ENCODE data around the gene ZCWPW2.

Gene ZCWPW2

DNA sequence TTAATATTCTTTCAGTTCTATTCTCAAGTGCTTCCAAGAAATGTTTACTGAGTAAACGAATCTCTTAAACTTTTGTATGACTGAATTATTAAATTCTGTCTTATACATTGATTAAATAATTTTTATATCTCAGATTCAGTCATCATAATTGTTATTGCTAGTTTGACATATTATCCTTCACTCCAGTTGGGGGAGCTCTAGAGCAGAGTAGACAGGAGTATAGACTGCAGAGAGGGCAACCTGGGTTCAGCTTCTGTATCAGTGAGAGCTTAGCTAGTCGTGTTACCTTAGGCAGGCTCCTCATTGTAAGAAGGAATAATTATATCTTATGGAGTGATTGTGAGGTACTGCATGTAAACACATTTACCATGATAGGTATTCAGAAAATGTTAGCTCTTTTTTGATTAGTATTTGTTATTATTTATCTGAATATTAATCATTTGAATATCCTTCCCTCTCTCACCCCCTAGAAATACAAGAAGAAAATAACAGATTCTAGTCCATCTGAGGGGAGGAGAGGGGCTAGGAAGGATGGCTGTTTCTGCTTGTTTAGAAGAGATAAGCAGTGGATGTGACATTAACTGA is 31.0 kb upstream of the ZCWPW2 start:
- H3K4me3 ChIP-seq (ENCODE audit: insufficient read length, low read depth): no peak overlapping the region
- H3K4me1 ChIP-seq (ENCODE audit: insufficient read depth, insufficient read length): no peaks in the 10 kb centered on the region
- no peak overlapping the region for H3K9ac ChIP-seq (ENCODE audit: insufficient read length, low read depth)
- peak; percentile 23 for DNase-seq (ENCODE audit: low read depth, low spot score)
- H3K27me3 ChIP-seq (ENCODE audit: insufficient read depth, insufficient read length): no peaks in the 10 kb centered on the region
- no peaks in the 10 kb centered on the region for H3K9me3 ChIP-seq (ENCODE audit: insufficient read depth, low read length)
- no peaks in the 10 kb centered on the region for H3K36me3 ChIP-seq (ENCODE audit: insufficient read depth, insufficient read length, low read length)
- TF ChIP-seq YY1 (IDR thresholded peaks at IDR 0.05; ENCODE audit: insufficient read depth, insufficient read length): no peak
- TF ChIP-seq ZNF274 (IDR thresholded peaks at IDR 0.05; ENCODE audit: low read depth, low read length): no peak

DNA sequence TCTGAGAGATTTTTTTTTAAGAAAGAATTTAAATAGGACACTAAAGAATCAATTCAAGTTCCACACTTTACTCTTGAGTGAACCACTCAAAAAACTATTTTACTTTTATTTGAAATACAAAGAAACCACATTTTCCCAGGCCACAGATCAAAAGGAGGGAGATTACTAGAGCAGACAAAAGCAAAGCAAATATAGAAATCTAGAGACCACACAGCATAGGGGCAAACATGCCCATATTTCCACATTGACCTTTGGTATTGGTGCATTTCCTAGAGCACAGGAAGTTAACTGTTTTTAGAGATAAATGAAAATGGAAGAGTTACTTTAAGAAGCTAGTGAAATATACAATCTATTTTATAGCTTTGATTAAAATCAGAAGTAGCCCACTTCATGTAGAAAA is 27.5 kb upstream of the ZCWPW2 start:
- no peak for DNase-seq (ENCODE audit: low read depth, low spot score)

DNA sequence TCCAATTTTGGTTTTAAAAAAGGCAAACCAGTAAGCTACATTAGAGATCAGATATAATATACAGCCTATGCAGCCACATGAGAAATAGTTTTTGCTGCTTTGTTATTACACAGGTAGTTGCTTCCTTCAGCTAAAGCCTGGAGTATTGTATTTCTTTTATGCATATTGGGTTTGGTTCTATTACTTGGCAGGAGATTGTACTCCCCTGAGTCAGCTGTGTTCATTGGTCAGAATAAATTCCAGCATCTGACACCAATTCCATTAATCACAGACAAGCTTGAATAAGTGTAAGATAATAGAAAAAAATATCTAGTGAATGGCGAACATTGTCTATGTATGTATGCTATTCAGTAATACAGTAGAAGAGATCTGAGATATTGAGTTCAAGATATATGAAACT is 26.1 kb upstream of the ZCWPW2 start:
- Histone ChIP-seq H3K9me3 (ENCODE audit: insufficient read depth, low read length) (no peaks in the 10 kb centered on the region), H3K27me3 (ENCODE audit: insufficient read depth, insufficient read length) (no peaks in the 10 kb centered on the region), H3K4me3 (ENCODE audit: insufficient read length, low read depth) (no peak overlapping the region), H3K4me1 (ENCODE audit: insufficient read depth, insufficient read length) (no peaks in the 10 kb centered on the region), H3K36me3 (ENCODE audit: insufficient read depth, insufficient read length, low read length) (peaks cover 41% of the 10 kb centered on the region), H3K9ac (ENCODE audit: insufficient read length, low read depth) (no peak overlapping the region)
- TF ChIP-seq SUZ12 (IDR thresholded peaks at IDR 0.05; ENCODE audit: extremely low read depth, insufficient read depth, insufficient read length) (no peak), ZNF274 (IDR thresholded peaks at IDR 0.05; ENCODE audit: low read depth, low read length) (no peak), YY1 (IDR thresholded peaks at IDR 0.05; ENCODE audit: insufficient read depth, insufficient read length) (no peak)
- no peak for DNase-seq (ENCODE audit: low read depth, low spot score)

More for the DNA sequence above, 27.5 kb upstream of the ZCWPW2 start:
- no peaks in the 10 kb centered on the region for H3K9me3 ChIP-seq (ENCODE audit: insufficient read depth, low read length)
- H3K27me3 ChIP-seq (ENCODE audit: insufficient read depth, insufficient read length): no peaks in the 10 kb centered on the region
- no peaks in the 10 kb centered on the region for H3K4me1 ChIP-seq (ENCODE audit: insufficient read depth, insufficient read length)
- H3K9ac ChIP-seq (ENCODE audit: insufficient read length, low read depth): no peak overlapping the region
- no peak for TF ChIP-seq ZNF274 (IDR thresholded peaks at IDR 0.05; ENCODE audit: low read depth, low read length)
- no peak for TF ChIP-seq SUZ12 (IDR thresholded peaks at IDR 0.05; ENCODE audit: extremely low read depth, insufficient read depth, insufficient read length)
- TF ChIP-seq YY1 (IDR thresholded peaks at IDR 0.05; ENCODE audit: insufficient read depth, insufficient read length): no peak
- no peak overlapping the region for H3K4me3 ChIP-seq (ENCODE audit: insufficient read length, low read depth)
- peaks cover 31% of the 10 kb centered on the region for H3K36me3 ChIP-seq (ENCODE audit: insufficient read depth, insufficient read length, low read length)

DNA sequence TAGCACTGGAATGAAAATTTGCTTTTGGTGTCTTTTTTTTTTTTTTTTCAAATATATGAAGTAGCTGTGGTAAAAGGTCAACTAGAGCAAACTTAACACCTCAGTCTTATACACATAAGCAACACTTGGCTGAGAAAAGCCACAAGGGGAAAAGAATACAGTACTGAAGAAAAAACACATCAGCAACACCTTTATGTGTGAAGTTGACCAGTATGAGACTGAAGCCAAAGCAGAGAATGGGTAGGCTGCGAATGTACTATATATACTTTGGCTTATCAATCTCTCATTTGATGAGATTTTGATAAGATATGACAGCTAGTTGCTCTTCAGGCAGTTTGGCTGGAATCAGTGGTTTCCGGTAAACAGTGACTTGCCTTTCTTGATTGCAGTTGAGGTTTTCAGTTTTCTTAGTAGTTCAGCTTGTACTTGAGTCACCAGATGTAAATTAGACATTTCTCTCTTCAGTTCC is 22.0 kb upstream of the ZCWPW2 start:
- Histone ChIP-seq H3K27me3 (ENCODE audit: insufficient read depth, insufficient read length) (no peaks in the 10 kb centered on the region), H3K9ac (ENCODE audit: insufficient read length, low read depth) (no peak overlapping the region), H3K4me3 (ENCODE audit: insufficient read length, low read depth) (no peak overlapping the region), H3K9me3 (ENCODE audit: insufficient read depth, low read length) (no peaks in the 10 kb centered on the region), H3K4me1 (ENCODE audit: insufficient read depth, insufficient read length) (no peaks in the 10 kb centered on the region), H3K36me3 (ENCODE audit: insufficient read depth, insufficient read length, low read length) (peaks cover 59% of the 10 kb centered on the region)
- no peak for DNase-seq (ENCODE audit: low read depth, low spot score)
- no peak for TF ChIP-seq YY1 (IDR thresholded peaks at IDR 0.05; ENCODE audit: insufficient read depth, insufficient read length)
- no peak for TF ChIP-seq SUZ12 (IDR thresholded peaks at IDR 0.05; ENCODE audit: extremely low read depth, insufficient read depth, insufficient read length)
- no peak for TF ChIP-seq ZNF274 (IDR thresholded peaks at IDR 0.05; ENCODE audit: low read depth, low read length)

DNA sequence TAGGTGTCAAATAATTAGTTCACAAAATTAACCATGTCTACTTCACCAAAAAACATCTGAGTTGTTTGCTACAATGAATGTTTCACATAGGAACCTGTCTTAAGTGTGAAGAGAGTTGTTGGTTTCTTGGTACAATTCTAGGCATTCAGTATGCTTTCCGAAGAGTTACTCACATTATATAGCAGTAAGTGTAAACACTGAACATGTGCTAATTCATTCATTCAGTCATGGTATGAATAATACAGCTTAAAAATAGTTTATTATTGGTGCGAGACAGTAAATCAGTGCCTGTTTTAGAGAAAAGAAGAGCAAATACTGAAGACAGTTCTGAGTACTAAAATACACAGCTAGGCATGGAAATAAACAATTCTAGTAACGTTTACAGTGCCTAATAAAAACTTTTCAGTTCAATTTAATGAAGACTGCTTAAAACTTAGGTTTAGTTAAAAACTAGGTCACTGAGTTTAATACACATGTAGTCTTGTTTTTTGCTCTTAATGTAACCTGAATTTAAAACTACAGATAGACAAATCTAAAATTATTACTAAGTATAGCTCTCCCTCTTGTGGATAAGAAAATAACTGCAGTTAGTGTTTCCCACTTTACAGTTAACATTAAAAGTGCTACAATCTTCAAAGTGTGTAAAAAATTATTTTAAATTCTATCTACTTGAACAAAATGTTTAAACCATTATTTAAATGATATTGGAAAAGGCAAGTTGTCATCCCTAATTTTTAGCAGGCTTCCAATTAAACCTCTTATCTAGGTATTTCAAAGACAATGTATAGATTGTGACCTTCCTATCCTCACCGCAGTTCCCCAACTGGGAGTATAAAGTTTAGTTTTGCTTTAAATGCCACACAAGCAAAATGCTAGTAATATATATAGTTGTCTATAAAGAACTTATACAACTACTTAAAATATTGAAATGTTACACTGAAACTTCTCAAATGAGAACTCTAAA is 20.1 kb upstream of the ZCWPW2 start:
- Histone ChIP-seq H3K27me3 (ENCODE audit: insufficient read depth, insufficient read length) (no peaks in the 10 kb centered on the region), H3K9ac (ENCODE audit: insufficient read length, low read depth) (no peak overlapping the region), H3K36me3 (ENCODE audit: insufficient read depth, insufficient read length, low read length) (peaks cover 59% of the 10 kb centered on the region), H3K9me3 (ENCODE audit: insufficient read depth, low read length) (no peaks in the 10 kb centered on the region), H3K4me1 (ENCODE audit: insufficient read depth, insufficient read length) (no peaks in the 10 kb centered on the region), H3K4me3 (ENCODE audit: insufficient read length, low read depth) (no peak overlapping the region)
- TF ChIP-seq YY1 (IDR thresholded peaks at IDR 0.05; ENCODE audit: insufficient read depth, insufficient read length): no peak
- TF ChIP-seq SUZ12 (IDR thresholded peaks at IDR 0.05; ENCODE audit: extremely low read depth, insufficient read depth, insufficient read length): no peak
- TF ChIP-seq ZNF274 (IDR thresholded peaks at IDR 0.05; ENCODE audit: low read depth, low read length): no peak
- no peak for DNase-seq (ENCODE audit: low read depth, low spot score)

DNA sequence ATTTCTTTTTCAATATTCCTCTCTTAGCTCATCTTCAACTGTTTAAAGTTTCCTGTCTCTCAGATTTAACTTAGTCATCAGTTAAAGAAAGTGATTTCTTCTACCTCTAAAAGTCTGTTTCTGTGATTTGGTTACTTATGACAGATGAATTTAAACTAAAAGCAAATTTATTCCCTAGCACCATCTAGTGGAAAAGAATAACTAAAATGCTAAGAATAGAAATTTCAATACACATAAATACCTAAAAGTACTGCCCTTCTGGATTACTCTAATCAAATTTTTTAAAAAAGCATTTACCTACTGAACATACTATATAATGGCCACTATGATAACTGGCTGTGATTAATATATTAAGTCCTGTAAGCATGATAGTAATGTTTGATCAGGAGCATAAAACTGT is 14.0 kb upstream of the ZCWPW2 start:
- Histone ChIP-seq H3K9ac (ENCODE audit: insufficient read length, low read depth) (no peak overlapping the region), H3K4me3 (ENCODE audit: insufficient read length, low read depth) (no peak overlapping the region), H3K36me3 (ENCODE audit: insufficient read depth, insufficient read length, low read length) (peaks cover 57% of the 10 kb centered on the region), H3K27me3 (ENCODE audit: insufficient read depth, insufficient read length) (no peaks in the 10 kb centered on the region), H3K4me1 (ENCODE audit: insufficient read depth, insufficient read length) (no peaks in the 10 kb centered on the region), H3K9me3 (ENCODE audit: insufficient read depth, low read length) (no peaks in the 10 kb centered on the region)
- DNase-seq (ENCODE audit: low read depth, low spot score): no peak
- TF ChIP-seq SUZ12 (IDR thresholded peaks at IDR 0.05; ENCODE audit: extremely low read depth, insufficient read depth, insufficient read length): no peak
- TF ChIP-seq YY1 (IDR thresholded peaks at IDR 0.05; ENCODE audit: insufficient read depth, insufficient read length): no peak
- TF ChIP-seq ZNF274 (IDR thresholded peaks at IDR 0.05; ENCODE audit: low read depth, low read length): no peak

DNA sequence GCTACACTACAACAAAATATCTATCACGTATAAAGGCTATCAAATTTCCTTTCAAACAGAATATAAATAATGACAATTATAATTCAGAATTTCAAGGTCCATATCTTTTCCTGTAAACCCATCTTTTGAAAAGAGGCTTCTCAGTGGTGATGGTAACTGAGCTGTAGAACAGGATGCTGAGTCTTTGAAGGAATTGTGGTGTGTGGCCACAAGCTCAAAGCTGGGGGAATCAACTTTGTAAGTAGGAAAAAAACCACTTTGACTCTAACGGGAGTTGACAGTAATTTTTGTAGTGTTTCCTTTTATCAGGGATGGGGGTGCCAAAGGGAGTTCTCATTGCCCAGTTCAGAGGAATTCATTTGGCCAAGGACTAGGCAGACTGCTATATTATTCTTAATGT is 13.3 kb upstream of the ZCWPW2 start:
- no peaks in the 10 kb centered on the region for H3K9me3 ChIP-seq (ENCODE audit: insufficient read depth, low read length)

More for the DNA sequence above, 13.3 kb upstream of the ZCWPW2 start:
- no peak for DNase-seq (ENCODE audit: low read depth, low spot score)
- no peak overlapping the region for H3K4me3 ChIP-seq (ENCODE audit: insufficient read length, low read depth)
- no peaks in the 10 kb centered on the region for H3K27me3 ChIP-seq (ENCODE audit: insufficient read depth, insufficient read length)
- H3K36me3 ChIP-seq (ENCODE audit: insufficient read depth, insufficient read length, low read length): peaks cover 56% of the 10 kb centered on the region
- TF ChIP-seq YY1 (IDR thresholded peaks at IDR 0.05; ENCODE audit: insufficient read depth, insufficient read length) (no peak), SUZ12 (IDR thresholded peaks at IDR 0.05; ENCODE audit: extremely low read depth, insufficient read depth, insufficient read length) (no peak), ZNF274 (IDR thresholded peaks at IDR 0.05; ENCODE audit: low read depth, low read length) (no peak)
- H3K4me1 ChIP-seq (ENCODE audit: insufficient read depth, insufficient read length): no peaks in the 10 kb centered on the region
- H3K9ac ChIP-seq (ENCODE audit: insufficient read length, low read depth): no peak overlapping the region

Data from NT2/D1 (cell line).